ENCODE data around the gene BCL11A. TPM values are rescaled to one million over a fixed set of nuclear protein-coding genes. Genes with fewer than 3 reads are reported as not detected.

BCL11A gene
- polyA plus RNA-seq, 10 donors = 2.5 to 17.0 (median 4.0) TPM

GRCh38 chr2:60469536-60470317, 83.7 kb downstream of the BCL11A start:
- DNase-seq = no peak

GRCh38 chr2:60468382-60469085, 84.9 kb downstream of the BCL11A start:
- DNase-seq = peak in 1 of 3 donors; percentile 51

GRCh38 chr2:60466161-60466702, 87.2 kb downstream of the BCL11A start:
- no peak for DNase-seq

GRCh38 chr2:60465736-60466135, 87.7 kb downstream of the BCL11A start:
- no peak for DNase-seq

GRCh38 chr2:60463249-60463648, 90.2 kb downstream of the BCL11A start:
- peak in 1 of 3 donors; percentile 61 for DNase-seq

GRCh38 chr2:60461421-60462108, 91.9 kb downstream of the BCL11A start:
- no peak for DNase-seq

- DNase-seq = no peak
Measured at GRCh38 chr2:60460577-60461420, 92.7 kb downstream of the BCL11A start.

GRCh38 chr2:60459851-60460250, 93.6 kb downstream of the BCL11A start:
- no peak for DNase-seq

GRCh38 chr2:60456115-60456770, 97.2 kb downstream of the BCL11A start:
- DNase-seq = no peak

- no peak for DNase-seq
Measured at GRCh38 chr2:60453872-60454271, 99.6 kb downstream of the BCL11A start.

- no peak for DNase-seq
Measured at GRCh38 chr2:60453301-60453700, 100.2 kb downstream of the BCL11A start.

GRCh38 chr2:60450488-60450887, 103.0 kb downstream of the BCL11A start:
- no peak for DNase-seq

GRCh38 chr2:60447943-60448342, 105.5 kb downstream of the BCL11A start:
- no peak for DNase-seq

- no peak for DNase-seq
Measured at GRCh38 chr2:60446413-60447267, 106.8 kb downstream of the BCL11A start.

GRCh38 chr2:60445684-60446179, 107.7 kb downstream of the BCL11A start:
- DNase-seq = no peak

GRCh38 chr2:60442608-60443007, 110.8 kb downstream of the BCL11A start:
- no peak for DNase-seq

GRCh38 chr2:60441800-60442199, 111.7 kb downstream of the BCL11A start:
- peak in 1 of 3 donors; percentile 79 for DNase-seq

GRCh38 chr2:60440767-60441163, 112.7 kb downstream of the BCL11A start:
- DNase-seq = no peak

GRCh38 chr2:60440079-60440766, 113.2 kb downstream of the BCL11A start:
- DNase-seq = no peak
